HEK293 (cell line): ENCODE data around the gene LCNL1.

Source experiments
- HOXC10 ChIP-seq: sonication (generic); formaldehyde crosslinking; IDR thresholded peaks from 2 replicates; pipeline ENCODE4 v1.8.1; 2023; ENCODE audit warnings: mild to moderate bottlenecking, missing genetic modification reagents
- KLF9 ChIP-seq: fragments of 450-650 bp; formaldehyde crosslinking; IDR thresholded peaks from 2 replicates; pipeline ENCODE4 v1.5.1; 2016; ENCODE audit warnings: missing biosample characterization, missing genetic modification characterization, low read depth
- RBAK ChIP-seq: fragments of 450-650 bp; formaldehyde crosslinking; IDR thresholded peaks from 2 replicates; pipeline ENCODE4 v1.5.1; 2016; ENCODE audit warnings: missing biosample characterization, missing genetic modification characterization
- REPIN1 ChIP-seq: fragments of 450-650 bp; formaldehyde crosslinking; IDR thresholded peaks from 2 replicates; pipeline ENCODE4 v1.5.1; 2017; ENCODE audit warnings: missing biosample characterization, missing genetic modification characterization, low read depth
- SP3 ChIP-seq: fragments of 450-650 bp; formaldehyde crosslinking; IDR thresholded peaks from 2 replicates; pipeline ENCODE4 v1.5.1; 2016; ENCODE audit warnings: missing biosample characterization, missing genetic modification characterization
- ZFP41 ChIP-seq: fragments of 450-650 bp; formaldehyde crosslinking; IDR thresholded peaks from 2 replicates; pipeline ENCODE4 v1.5.1; 2016; ENCODE audit warnings: missing biosample characterization, missing genetic modification characterization, borderline replicate concordance
- ZNF10 ChIP-seq: fragments of 450-650 bp; formaldehyde crosslinking; IDR thresholded peaks from 2 replicates; pipeline ENCODE4 v1.5.1; 2017; ENCODE audit warnings: missing biosample characterization, missing genetic modification characterization
- ZNF138 ChIP-seq: fragments of 450-650 bp; formaldehyde crosslinking; IDR thresholded peaks from 2 replicates; pipeline ENCODE4 v1.5.1; 2016; ENCODE audit warnings: missing biosample characterization, missing genetic modification characterization, borderline replicate concordance
- ZNF16 ChIP-seq: fragments of 450-650 bp; formaldehyde crosslinking; IDR thresholded peaks from 2 replicates; pipeline ENCODE4 v1.5.1; 2016; ENCODE audit warnings: low read depth, missing biosample characterization, missing genetic modification characterization
- ZNF223 ChIP-seq: fragments of 450-650 bp; formaldehyde crosslinking; IDR thresholded peaks from 2 replicates; pipeline ENCODE4 v1.5.1; 2016; ENCODE audit warnings: missing biosample characterization, missing genetic modification characterization
- ZNF23 ChIP-seq: fragments of 450-650 bp; formaldehyde crosslinking; IDR thresholded peaks from 2 replicates; pipeline ENCODE4 v1.5.1; 2016; ENCODE audit warnings: missing biosample characterization, missing genetic modification characterization, borderline replicate concordance
- ZNF302 ChIP-seq: fragments of 450-650 bp; formaldehyde crosslinking; IDR thresholded peaks from 2 replicates; pipeline ENCODE4 v1.5.1; 2016; ENCODE audit warnings: missing biosample characterization, missing genetic modification characterization, low read depth
- ZNF341 ChIP-seq: fragments of 450-650 bp; formaldehyde crosslinking; IDR thresholded peaks from 2 replicates; pipeline ENCODE4; 2016; ENCODE audit warnings: low read depth, missing biosample characterization, missing genetic modification characterization
- ZNF391 ChIP-seq: fragments of 450-650 bp; formaldehyde crosslinking; IDR thresholded peaks from 2 replicates; pipeline ENCODE4 v1.5.1; 2016; ENCODE audit warnings: low read depth, missing biosample characterization, missing genetic modification characterization, borderline replicate concordance
- ZNF501 ChIP-seq: fragments of 450-650 bp; formaldehyde crosslinking; IDR thresholded peaks from 2 replicates; pipeline ENCODE4 v1.5.1; 2016; ENCODE audit warnings: missing biosample characterization, missing genetic modification characterization
- ZNF561 ChIP-seq: fragments of 450-650 bp; IDR thresholded peaks from 2 replicates; pipeline ENCODE4 v1.5.1; 2018; ENCODE audit warnings: missing biosample characterization, missing genetic modification characterization, borderline replicate concordance
- ZNF571 ChIP-seq: fragments of 450-650 bp; formaldehyde crosslinking; IDR thresholded peaks from 2 replicates; pipeline ENCODE4 v1.5.0; 2017; ENCODE audit warnings: missing biosample characterization, missing genetic modification characterization
- ZNF76 ChIP-seq: fragments of 450-650 bp; formaldehyde crosslinking; IDR thresholded peaks from 2 replicates; pipeline ENCODE4; 2016; ENCODE audit warnings: low read depth, missing biosample characterization, missing genetic modification characterization, borderline replicate concordance
- TF ChIP-seq, protein P1 (sequence below): fragments of 450-650 bp; formaldehyde crosslinking; IDR thresholded peaks from 2 replicates; pipeline ENCODE4 v1.5.1; 2016; ENCODE audit warnings: missing biosample characterization, missing genetic modification characterization
- TF ChIP-seq, protein P2 (sequence below): fragments of 450-650 bp; formaldehyde crosslinking; optimal IDR thresholded peaks from 2 replicates; pipeline ENCODE3; 2016; ENCODE audit warnings: missing biosample characterization, mild to moderate bottlenecking, missing genetic modification characterization
- TF ChIP-seq, protein P3 (sequence below): fragments of 450-650 bp; formaldehyde crosslinking; conservative IDR thresholded peaks from 2 replicates; pipeline ENCODE4 v1.5.1; 2016; ENCODE audit warnings: low read depth, missing biosample characterization, missing genetic modification characterization
- TF ChIP-seq, protein P4 (sequence below): fragments of 450-650 bp; formaldehyde crosslinking; IDR thresholded peaks from 2 replicates; pipeline ENCODE4 v1.5.1; 2016; ENCODE audit warnings: missing biosample characterization, missing genetic modification characterization, borderline replicate concordance
- TF ChIP-seq, protein P5 (sequence below): IDR thresholded peaks from 2 replicates; pipeline ENCODE4 v1.6.1; 2011; ENCODE audit warnings: mild to moderate bottlenecking, low read depth, low read length, borderline replicate concordance

The LCNL1 gene

DNA sequence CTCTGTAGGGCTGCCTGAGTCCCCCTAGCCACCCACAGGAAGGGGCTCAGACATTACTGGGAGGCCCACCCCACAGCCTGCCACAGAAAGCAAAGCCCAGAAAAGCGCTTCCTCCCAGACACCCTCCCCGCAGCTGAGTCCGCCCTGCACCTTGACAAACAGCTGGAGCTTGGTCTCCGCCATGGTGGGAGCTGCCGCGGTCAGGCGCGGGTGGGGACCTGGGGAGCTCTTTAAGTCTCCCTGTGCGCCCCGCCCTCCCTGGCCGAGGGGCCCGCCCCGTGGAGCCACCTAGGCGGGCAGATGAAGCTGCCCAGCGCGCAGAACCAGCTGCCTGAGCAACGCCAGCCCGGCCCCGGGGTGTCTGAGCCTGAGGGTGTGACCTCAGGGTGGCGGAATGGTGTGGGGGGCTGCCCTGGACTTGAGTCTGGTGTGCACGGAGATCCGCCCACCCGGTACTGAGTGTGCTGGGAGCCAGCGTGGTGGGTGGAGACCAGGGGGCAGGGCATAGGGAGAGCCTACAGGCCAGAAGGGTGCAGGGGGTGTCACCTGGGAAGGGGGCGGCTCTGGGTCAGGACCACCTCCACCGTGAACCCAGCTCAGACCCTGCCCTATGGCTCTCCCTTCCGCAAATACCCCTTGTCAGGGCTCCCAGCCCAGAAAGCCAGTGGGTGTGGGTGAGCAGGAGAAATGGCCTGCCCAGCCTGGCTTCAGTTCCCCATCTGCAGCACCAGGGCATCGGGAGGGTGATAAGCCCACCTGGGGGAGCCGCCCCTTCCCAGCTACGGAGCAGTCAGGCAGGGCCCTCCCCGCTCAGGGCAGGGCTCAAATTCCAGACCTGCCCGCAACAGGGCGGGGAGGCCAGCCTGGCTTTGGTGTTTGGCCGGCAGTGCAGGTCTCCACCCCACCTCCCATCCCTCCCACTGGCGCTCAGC is 13.8 kb downstream of the LCNL1 start, which contains the start of gene CLIC3 (continued):
- TF ChIP-seq, protein P1, sequence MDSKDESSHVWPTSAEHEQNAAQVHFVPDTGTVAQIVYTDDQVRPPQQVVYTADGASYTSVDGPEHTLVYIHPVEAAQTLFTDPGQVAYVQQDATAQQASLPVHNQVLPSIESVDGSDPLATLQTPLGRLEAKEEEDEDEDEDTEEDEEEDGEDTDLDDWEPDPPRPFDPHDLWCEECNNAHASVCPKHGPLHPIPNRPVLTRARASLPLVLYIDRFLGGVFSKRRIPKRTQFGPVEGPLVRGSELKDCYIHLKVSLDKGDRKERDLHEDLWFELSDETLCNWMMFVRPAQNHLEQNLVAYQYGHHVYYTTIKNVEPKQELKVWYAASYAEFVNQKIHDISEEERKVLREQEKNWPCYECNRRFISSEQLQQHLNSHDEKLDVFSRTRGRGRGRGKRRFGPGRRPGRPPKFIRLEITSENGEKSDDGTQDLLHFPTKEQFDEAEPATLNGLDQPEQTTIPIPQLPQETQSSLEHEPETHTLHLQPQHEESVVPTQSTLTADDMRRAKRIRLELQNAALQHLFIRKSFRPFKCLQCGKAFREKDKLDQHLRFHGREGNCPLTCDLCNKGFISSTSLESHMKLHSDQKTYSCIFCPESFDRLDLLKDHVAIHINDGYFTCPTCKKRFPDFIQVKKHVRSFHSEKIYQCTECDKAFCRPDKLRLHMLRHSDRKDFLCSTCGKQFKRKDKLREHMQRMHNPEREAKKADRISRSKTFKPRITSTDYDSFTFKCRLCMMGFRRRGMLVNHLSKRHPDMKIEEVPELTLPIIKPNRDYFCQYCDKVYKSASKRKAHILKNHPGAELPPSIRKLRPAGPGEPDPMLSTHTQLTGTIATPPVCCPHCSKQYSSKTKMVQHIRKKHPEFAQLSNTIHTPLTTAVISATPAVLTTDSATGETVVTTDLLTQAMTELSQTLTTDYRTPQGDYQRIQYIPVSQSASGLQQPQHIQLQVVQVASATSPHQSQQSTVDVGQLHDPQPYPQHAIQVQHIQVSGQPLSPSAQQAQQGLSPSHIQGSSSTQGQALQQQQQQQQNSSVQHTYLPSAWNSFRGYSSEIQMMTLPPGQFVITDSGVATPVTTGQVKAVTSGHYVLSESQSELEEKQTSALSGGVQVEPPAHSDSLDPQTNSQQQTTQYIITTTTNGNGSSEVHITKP (tag by site-specific recombination), result peak; percentile 89
- TF ChIP-seq, protein P2, sequence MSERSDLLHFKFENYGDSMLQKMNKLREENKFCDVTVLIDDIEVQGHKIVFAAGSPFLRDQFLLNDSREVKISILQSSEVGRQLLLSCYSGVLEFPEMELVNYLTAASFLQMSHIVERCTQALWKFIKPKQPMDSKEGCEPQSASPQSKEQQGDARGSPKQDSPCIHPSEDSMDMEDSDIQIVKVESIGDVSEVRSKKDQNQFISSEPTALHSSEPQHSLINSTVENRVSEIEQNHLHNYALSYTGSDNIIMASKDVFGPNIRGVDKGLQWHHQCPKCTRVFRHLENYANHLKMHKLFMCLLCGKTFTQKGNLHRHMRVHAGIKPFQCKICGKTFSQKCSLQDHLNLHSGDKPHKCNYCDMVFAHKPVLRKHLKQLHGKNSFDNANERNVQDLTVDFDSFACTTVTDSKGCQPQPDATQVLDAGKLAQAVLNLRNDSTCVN (tag by site-specific recombination), result no peak
- TF ChIP-seq HOXC10 (CRISPR knock-in tag) (no peak), REPIN1 (tag by site-specific recombination) (no peak), ZFP41 (no peak), ZNF501 (tag by site-specific recombination) (no peak), RBAK (tag by site-specific recombination) (no peak), ZNF138 (tag by site-specific recombination) (no peak), KLF9 (tag by site-specific recombination) (0 out of 2 replicates have a peak, but pooled peaks have one; percentile 25), ZNF23 (tag by site-specific recombination) (no peak), ZNF76 (tag by site-specific recombination) (no peak), ZNF302 (tag by site-specific recombination) (no peak), ZNF571 (no peak), ZNF561 (no peak), SP3 (tag by site-specific recombination) (peak; percentile 94), ZNF16 (tag by site-specific recombination) (no peak), ZNF341 (tag by site-specific recombination) (peak; percentile 72), ZNF223 (tag by site-specific recombination) (no peak), ZNF391 (tag by site-specific recombination) (no peak), ZNF10 (tag by site-specific recombination) (no peak)
- TF ChIP-seq, protein P3, sequence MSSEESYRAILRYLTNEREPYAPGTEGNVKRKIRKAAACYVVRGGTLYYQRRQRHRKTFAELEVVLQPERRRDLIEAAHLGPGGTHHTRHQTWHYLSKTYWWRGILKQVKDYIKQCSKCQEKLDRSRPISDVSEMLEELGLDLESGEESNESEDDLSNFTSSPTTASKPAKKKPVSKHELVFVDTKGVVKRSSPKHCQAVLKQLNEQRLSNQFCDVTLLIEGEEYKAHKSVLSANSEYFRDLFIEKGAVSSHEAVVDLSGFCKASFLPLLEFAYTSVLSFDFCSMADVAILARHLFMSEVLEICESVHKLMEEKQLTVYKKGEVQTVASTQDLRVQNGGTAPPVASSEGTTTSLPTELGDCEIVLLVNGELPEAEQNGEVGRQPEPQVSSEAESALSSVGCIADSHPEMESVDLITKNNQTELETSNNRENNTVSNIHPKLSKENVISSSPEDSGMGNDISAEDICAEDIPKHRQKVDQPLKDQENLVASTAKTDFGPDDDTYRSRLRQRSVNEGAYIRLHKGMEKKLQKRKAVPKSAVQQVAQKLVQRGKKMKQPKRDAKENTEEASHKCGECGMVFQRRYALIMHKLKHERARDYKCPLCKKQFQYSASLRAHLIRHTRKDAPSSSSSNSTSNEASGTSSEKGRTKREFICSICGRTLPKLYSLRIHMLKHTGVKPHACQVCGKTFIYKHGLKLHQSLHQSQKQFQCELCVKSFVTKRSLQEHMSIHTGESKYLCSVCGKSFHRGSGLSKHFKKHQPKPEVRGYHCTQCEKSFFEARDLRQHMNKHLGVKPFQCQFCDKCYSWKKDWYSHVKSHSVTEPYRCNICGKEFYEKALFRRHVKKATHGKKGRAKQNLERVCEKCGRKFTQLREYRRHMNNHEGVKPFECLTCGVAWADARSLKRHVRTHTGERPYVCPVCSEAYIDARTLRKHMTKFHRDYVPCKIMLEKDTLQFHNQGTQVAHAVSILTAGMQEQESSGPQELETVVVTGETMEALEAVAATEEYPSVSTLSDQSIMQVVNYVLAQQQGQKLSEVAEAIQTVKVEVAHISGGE (tag by site-specific recombination), result no peak
- TF ChIP-seq, protein P4, sequence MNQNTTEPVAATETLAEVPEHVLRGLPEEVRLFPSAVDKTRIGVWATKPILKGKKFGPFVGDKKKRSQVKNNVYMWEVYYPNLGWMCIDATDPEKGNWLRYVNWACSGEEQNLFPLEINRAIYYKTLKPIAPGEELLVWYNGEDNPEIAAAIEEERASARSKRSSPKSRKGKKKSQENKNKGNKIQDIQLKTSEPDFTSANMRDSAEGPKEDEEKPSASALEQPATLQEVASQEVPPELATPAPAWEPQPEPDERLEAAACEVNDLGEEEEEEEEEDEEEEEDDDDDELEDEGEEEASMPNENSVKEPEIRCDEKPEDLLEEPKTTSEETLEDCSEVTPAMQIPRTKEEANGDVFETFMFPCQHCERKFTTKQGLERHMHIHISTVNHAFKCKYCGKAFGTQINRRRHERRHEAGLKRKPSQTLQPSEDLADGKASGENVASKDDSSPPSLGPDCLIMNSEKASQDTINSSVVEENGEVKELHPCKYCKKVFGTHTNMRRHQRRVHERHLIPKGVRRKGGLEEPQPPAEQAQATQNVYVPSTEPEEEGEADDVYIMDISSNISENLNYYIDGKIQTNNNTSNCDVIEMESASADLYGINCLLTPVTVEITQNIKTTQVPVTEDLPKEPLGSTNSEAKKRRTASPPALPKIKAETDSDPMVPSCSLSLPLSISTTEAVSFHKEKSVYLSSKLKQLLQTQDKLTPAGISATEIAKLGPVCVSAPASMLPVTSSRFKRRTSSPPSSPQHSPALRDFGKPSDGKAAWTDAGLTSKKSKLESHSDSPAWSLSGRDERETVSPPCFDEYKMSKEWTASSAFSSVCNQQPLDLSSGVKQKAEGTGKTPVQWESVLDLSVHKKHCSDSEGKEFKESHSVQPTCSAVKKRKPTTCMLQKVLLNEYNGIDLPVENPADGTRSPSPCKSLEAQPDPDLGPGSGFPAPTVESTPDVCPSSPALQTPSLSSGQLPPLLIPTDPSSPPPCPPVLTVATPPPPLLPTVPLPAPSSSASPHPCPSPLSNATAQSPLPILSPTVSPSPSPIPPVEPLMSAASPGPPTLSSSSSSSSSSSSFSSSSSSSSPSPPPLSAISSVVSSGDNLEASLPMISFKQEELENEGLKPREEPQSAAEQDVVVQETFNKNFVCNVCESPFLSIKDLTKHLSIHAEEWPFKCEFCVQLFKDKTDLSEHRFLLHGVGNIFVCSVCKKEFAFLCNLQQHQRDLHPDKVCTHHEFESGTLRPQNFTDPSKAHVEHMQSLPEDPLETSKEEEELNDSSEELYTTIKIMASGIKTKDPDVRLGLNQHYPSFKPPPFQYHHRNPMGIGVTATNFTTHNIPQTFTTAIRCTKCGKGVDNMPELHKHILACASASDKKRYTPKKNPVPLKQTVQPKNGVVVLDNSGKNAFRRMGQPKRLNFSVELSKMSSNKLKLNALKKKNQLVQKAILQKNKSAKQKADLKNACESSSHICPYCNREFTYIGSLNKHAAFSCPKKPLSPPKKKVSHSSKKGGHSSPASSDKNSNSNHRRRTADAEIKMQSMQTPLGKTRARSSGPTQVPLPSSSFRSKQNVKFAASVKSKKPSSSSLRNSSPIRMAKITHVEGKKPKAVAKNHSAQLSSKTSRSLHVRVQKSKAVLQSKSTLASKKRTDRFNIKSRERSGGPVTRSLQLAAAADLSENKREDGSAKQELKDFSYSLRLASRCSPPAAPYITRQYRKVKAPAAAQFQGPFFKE (tag by site-specific recombination), result no peak
- TF ChIP-seq, protein P5, sequence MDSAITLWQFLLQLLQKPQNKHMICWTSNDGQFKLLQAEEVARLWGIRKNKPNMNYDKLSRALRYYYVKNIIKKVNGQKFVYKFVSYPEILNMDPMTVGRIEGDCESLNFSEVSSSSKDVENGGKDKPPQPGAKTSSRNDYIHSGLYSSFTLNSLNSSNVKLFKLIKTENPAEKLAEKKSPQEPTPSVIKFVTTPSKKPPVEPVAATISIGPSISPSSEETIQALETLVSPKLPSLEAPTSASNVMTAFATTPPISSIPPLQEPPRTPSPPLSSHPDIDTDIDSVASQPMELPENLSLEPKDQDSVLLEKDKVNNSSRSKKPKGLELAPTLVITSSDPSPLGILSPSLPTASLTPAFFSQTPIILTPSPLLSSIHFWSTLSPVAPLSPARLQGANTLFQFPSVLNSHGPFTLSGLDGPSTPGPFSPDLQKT, result no peak
